IMR-90 (cell line): ENCODE data around the gene PSMB5. TPM values are rescaled to one million over a fixed set of nuclear protein-coding genes. Genes with fewer than 3 reads are reported as not detected.
A peak's percentile ranks its signal among the peaks of the same experiment; 100 is the strongest.

Experiments
- ATAC-seq: fragments of 200-7000 bp; cut with Tn5 transposase; 2 replicates; pipeline ENCODE4 v1.9.1; 2020; ENCODE audit warnings: low read depth, mild to moderate bottlenecking, moderate library complexity
- BruUV-seq: library from RNA; stranded (reverse); fragments of 400-500 nt; replicated peaks from 2 replicates; lab custom pipeline; 2021; lab: Mats Ljungman, UMichigan
- CTCF ChIA-PET: fragments of 300-600 bp; formaldehyde crosslinking; extraction: SDS; loops from one replicate; lab custom pipeline; 2021; ENCODE audit warnings: antibody characterized with exemption; lab: Yijun Ruan, JAX
- POLR2A ChIA-PET: fragments of 300-600 bp; sonication (Branson Sonifier 250); formaldehyde crosslinking; loops from one replicate; lab custom pipeline; 2022; ENCODE audit warnings: antibody characterized with exemption; ENCODE audit not compliant: unreplicated experiment; lab: Charles Lee
- DNase-seq: peaks from one replicate; pipeline ENCODE4 v3.0.0; 2013
- H2AFZ ChIP-seq: replicated peaks from 2 replicates; pipeline ENCODE3; 2013; ENCODE audit warnings: low read length, mild to moderate bottlenecking; ENCODE audit not compliant: poor library complexity
- H2AK5ac ChIP-seq: 2 replicates; pipeline ENCODE4 v1.6.1; 2013; ENCODE audit warnings: low read depth, low read length, inconsistent platforms
- H2AK9ac ChIP-seq: replicated peaks from 2 replicates; pipeline ENCODE3; 2013; ENCODE audit warnings: mild to moderate bottlenecking, low read depth, low read length, moderate library complexity; ENCODE audit not compliant: poor library complexity
- H2BK120ac ChIP-seq: 2 replicates; pipeline ENCODE4 v1.6.1; 2013; ENCODE audit warnings: low read depth, low read length, inconsistent platforms
- H2BK15ac ChIP-seq: 3 replicates; pipeline ENCODE4 v1.6.1; 2013; ENCODE audit warnings: low read depth, low read length, inconsistent platforms
- H2BK20ac ChIP-seq: 2 replicates; pipeline ENCODE4 v1.6.1; 2013; ENCODE audit warnings: low read depth, mild to moderate bottlenecking, inconsistent platforms, low read length, moderate library complexity
- H2BK5ac ChIP-seq: 2 replicates; pipeline ENCODE4 v1.6.1; 2013; ENCODE audit warnings: mild to moderate bottlenecking, low read depth, low read length, inconsistent platforms; ENCODE audit not compliant: poor library complexity, severe bottlenecking
- H3K14ac ChIP-seq: replicated peaks from 2 replicates; pipeline ENCODE4 v1.6.1; 2013; ENCODE audit warnings: low read depth, low read length, inconsistent platforms
- H3K18ac ChIP-seq: 2 replicates; pipeline ENCODE4 v1.6.1; 2013; ENCODE audit warnings: low read depth, low read length, control low read depth
- H3K23ac ChIP-seq: 2 replicates; pipeline ENCODE4 v1.6.1; 2013; ENCODE audit warnings: low read depth, low read length, inconsistent platforms
- H3K27ac ChIP-seq: 2 replicates; pipeline ENCODE4 v1.5.1; 2013; ENCODE audit warnings: mild to moderate bottlenecking, control low read depth, low read length; ENCODE audit not compliant: insufficient read depth
- H3K27me3 ChIP-seq: 2 replicates; pipeline ENCODE4 v1.6.1; 2013; ENCODE audit warnings: low read length; ENCODE audit not compliant: control insufficient read depth, insufficient read depth
- H3K36me3 ChIP-seq: 2 replicates; pipeline ENCODE4 v1.6.1; 2013; ENCODE audit warnings: low read length, mixed read lengths; ENCODE audit not compliant: control insufficient read depth, insufficient read depth
- H3K4ac ChIP-seq: 2 replicates; pipeline ENCODE4 v1.6.1; 2013; ENCODE audit warnings: low read depth, low read length, inconsistent platforms
- H3K4me1 ChIP-seq: 2 replicates; pipeline ENCODE4 v1.6.1; 2013; ENCODE audit warnings: low read length, mixed read lengths; ENCODE audit not compliant: control insufficient read depth, insufficient read depth
- H3K4me2 ChIP-seq: 2 replicates; pipeline ENCODE4 v1.6.1; 2013; ENCODE audit warnings: low read depth, mild to moderate bottlenecking, control low read depth, low read length, moderate library complexity
- H3K4me3 ChIP-seq: 2 replicates; pipeline ENCODE4 v1.5.1; 2013; ENCODE audit warnings: low read depth, mild to moderate bottlenecking, control low read depth, low read length, moderate library complexity; ENCODE audit not compliant: insufficient read depth
- H3K56ac ChIP-seq: 2 replicates; pipeline ENCODE4 v1.6.1; 2013; ENCODE audit warnings: low read length, inconsistent platforms; ENCODE audit not compliant: insufficient read depth; ENCODE audit errors: extremely low read depth
- H3K79me1 ChIP-seq, 2 experiments: 2 replicates each; pipeline ENCODE4 v1.6.1; 2013; ENCODE audit warnings: low read length in 2 of 2, inconsistent platforms in 1 of 2, low read depth in 1 of 2
- H3K9ac ChIP-seq: 2 replicates; pipeline ENCODE4 v1.6.1; 2013; ENCODE audit warnings: low read depth, low read length, control low read depth
- H3K9me1 ChIP-seq: 2 replicates; pipeline ENCODE4 v1.6.1; 2013; ENCODE audit warnings: low read length, inconsistent platforms; ENCODE audit not compliant: insufficient read depth
- H3K9me3 ChIP-seq: 2 replicates; pipeline ENCODE4 v1.6.1; 2013; ENCODE audit warnings: low read length; ENCODE audit not compliant: control insufficient read depth, insufficient read depth
- H4K20me1 ChIP-seq: 2 replicates; pipeline ENCODE4 v1.6.1; 2013; ENCODE audit warnings: low read length, inconsistent platforms; ENCODE audit not compliant: insufficient read depth
- H4K5ac ChIP-seq: 2 replicates; pipeline ENCODE4 v1.6.1; 2013; ENCODE audit warnings: mild to moderate bottlenecking, low read depth, low read length, control low read depth
- H4K8ac ChIP-seq, 2 experiments: 2 replicates each; pipeline ENCODE4 v1.6.1; 2013; ENCODE audit warnings: low read depth in 2 of 2, low read length in 2 of 2, control low read depth in 1 of 2, inconsistent platforms in 1 of 2
- H4K91ac ChIP-seq: 2 replicates; pipeline ENCODE4 v1.6.1; 2013; ENCODE audit warnings: low read depth, low read length, inconsistent platforms; ENCODE audit not compliant: insufficient read depth
- BHLHE40 ChIP-seq: fragments of 150-350 bp; IDR thresholded peaks from 2 replicates; pipeline ENCODE4 v1.6.1; 2016; ENCODE audit warnings: mild to moderate bottlenecking, low read depth, low read length
- MAZ ChIP-seq: IDR thresholded peaks from 2 replicates; pipeline ENCODE4 v1.6.1; 2012; ENCODE audit warnings: low read depth, mild to moderate bottlenecking, low read length, improper control_type of control experiment, moderate library complexity, borderline replicate concordance
- WGBS, 2 experiments: methylation state at CpG; one replicate each; pipeline versions ENCODE4 v1.1.5 to v1.1.7; 2013; ENCODE audit warnings: missing lambda C conversion rate in 2 of 2; ENCODE audit not compliant: insufficient read length in 1 of 2; ENCODE audit errors: extremely low coverage in 2 of 2; 5-methylcytosine and 5-hydroxymethylcytosine counted together
- dilution Hi-C: fragments of 300-500 bp; cut with HindIII; formaldehyde crosslinking; loops from one replicate; pipeline ENCODE4 v1.14.3; 2018; ENCODE audit warnings: low sequenced_read_pairs; ENCODE audit not compliant: unreplicated experiment
- in situ Hi-C: fragments of 300-500 bp; cut with MboI; formaldehyde crosslinking; loops from 3 replicates; pipeline ENCODE4 v1.14.3; 2019; ENCODE audit warnings: low sequenced_read_pairs, inconsistent platforms, mixed read lengths
- intact Hi-C: fragments of 100-400 bp; cut with micrococcal nuclease; formaldehyde crosslinking; loops from 2 replicates; pipeline ENCODE4 v1.10.0; 2022
- polyA plus RNA-seq, 3 experiments: library from polyadenylated mRNA; depleted of rRNA; stranded (reverse); fragments of >200 nt; gene quantifications; 2 replicates each; pipeline ENCODE4 v1.2.3, GENCODE V29; 2012; ENCODE audit warnings: low replicate concordance in 1 of 3
- total RNA-seq: library from RNA; depleted of rRNA; stranded (reverse); fragments of >200 nt; gene quantifications from 2 replicates; pipeline ENCODE4 v1.2.3, GENCODE V29; 2012
- TF ChIP-seq, protein P1 (sequence below): fragments of 150-350 bp; IDR thresholded peaks from 2 replicates; pipeline ENCODE4 v1.6.1; 2017; ENCODE audit warnings: mild to moderate bottlenecking, antibody characterized with exemption, low read length, low read depth
- TF ChIP-seq, protein P2 (sequence below): fragments of 150-350 bp; IDR thresholded peaks from 2 replicates; pipeline ENCODE4 v1.6.1; 2016; ENCODE audit warnings: low read depth, mild to moderate bottlenecking, low read length, moderate library complexity, borderline replicate concordance

The PSMB5 gene
- total and polyA plus RNA-seq, 2 of the 4 experiments (the other 2 are of a cell fraction), result 310 to 321 TPM

GRCh38 chr14:23009939-23010726 is 24.6 kb downstream of the PSMB5 start, which contains the start of gene C14orf93:
Gene C14orf93 (minus strand): TSS chr14:23010143. CDS start chr14:22999023, 11,120 bp downstream.
- peaks cover 0 to 11% of the 10 kb centered on the region in 2 experiments; a peak in 3 of 4 replicates for H3K79me1 ChIP-seq
- peak within 1 kb of the TSS; percentile 27; the same call in 1 of the 2 replicates for H3K27ac ChIP-seq
- CTCF ChIA-PET, result interaction anchor here (0.9 to 2.3 kb wide), 2 partner anchors 15 to 23 kb away, joined by 3 to 9 read pairs; no protein-coding TSS in a partner anchor
- WGBS, 2 experiments, result 30% methylated on average over 8 of the region's 40 CpGs; no CpG with 5 or more reads in 1 of the 2 experiments
- H4K8ac ChIP-seq, result peak within 1 kb of the TSS; percentile 48 to 89
- H3K23ac ChIP-seq, result peak within 1 kb of the TSS; percentile 46; the same call in 1 of the 2 replicates
- no TSS peak for BruUV-seq
- H3K9ac ChIP-seq, result peak within 1 kb of the TSS; percentile 64
- dilution Hi-C loops (no loop called here), in situ Hi-C loops (no loop called here), intact Hi-C loops (no loop called here)
- peak within 1 kb of the TSS; percentile 37; the same call in 1 of the 2 replicates for H3K56ac ChIP-seq
- H3K9me1 ChIP-seq, result peaks cover 3% of the 10 kb centered on the region; the same call in 1 of the 2 replicates
- H2BK5ac ChIP-seq, result peak within 1 kb of the TSS; percentile 28
- H2AK9ac ChIP-seq, result peak within 1 kb of the TSS; percentile 21
- H3K18ac ChIP-seq, result peak within 1 kb of the TSS; percentile 80
- 0 out of 3 replicates have a peak within 1 kb of the TSS, but pooled peaks have one; percentile 0 for H2BK15ac ChIP-seq
- H2AFZ ChIP-seq, result peak within 1 kb of the TSS; percentile 92
- POLR2A ChIA-PET, result no interaction called here
- H4K5ac ChIP-seq, result peak within 1 kb of the TSS; percentile 100
- no peaks in the 10 kb centered on the region for H3K36me3 ChIP-seq
- H2BK120ac ChIP-seq, result peak within 1 kb of the TSS; percentile 44; the same call in 1 of the 2 replicates
- H3K4ac ChIP-seq, result peak within 1 kb of the TSS; percentile 78
- H3K14ac ChIP-seq, result peak within 1 kb of the TSS; percentile 87
- H3K4me1 ChIP-seq, result peaks cover 2% of the 10 kb centered on the region; the same call in 1 of the 2 replicates
- H4K91ac ChIP-seq, result peak within 1 kb of the TSS; percentile 39; the same call in 1 of the 2 replicates
- H3K27me3 ChIP-seq, result no peaks in the 10 kb centered on the region
- DNase-seq, result peak; percentile 48
- peak; percentile 65 for ATAC-seq
- H3K4me3 ChIP-seq, result peak within 1 kb of the TSS; percentile 58
- H3K4me2 ChIP-seq, result peak within 1 kb of the TSS; percentile 97
- TF ChIP-seq, protein P1, sequence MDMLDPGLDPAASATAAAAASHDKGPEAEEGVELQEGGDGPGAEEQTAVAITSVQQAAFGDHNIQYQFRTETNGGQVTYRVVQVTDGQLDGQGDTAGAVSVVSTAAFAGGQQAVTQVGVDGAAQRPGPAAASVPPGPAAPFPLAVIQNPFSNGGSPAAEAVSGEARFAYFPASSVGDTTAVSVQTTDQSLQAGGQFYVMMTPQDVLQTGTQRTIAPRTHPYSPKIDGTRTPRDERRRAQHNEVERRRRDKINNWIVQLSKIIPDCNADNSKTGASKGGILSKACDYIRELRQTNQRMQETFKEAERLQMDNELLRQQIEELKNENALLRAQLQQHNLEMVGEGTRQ, result peak; percentile 13
- TF ChIP-seq, protein P2, sequence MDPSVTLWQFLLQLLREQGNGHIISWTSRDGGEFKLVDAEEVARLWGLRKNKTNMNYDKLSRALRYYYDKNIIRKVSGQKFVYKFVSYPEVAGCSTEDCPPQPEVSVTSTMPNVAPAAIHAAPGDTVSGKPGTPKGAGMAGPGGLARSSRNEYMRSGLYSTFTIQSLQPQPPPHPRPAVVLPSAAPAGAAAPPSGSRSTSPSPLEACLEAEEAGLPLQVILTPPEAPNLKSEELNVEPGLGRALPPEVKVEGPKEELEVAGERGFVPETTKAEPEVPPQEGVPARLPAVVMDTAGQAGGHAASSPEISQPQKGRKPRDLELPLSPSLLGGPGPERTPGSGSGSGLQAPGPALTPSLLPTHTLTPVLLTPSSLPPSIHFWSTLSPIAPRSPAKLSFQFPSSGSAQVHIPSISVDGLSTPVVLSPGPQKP, result no peak
- TF ChIP-seq BHLHE40, result peak; percentile 40; the same call in 1 of the 2 replicates
- peak; percentile 76; the same call in 1 of the 2 replicates for TF ChIP-seq MAZ
- no peak within 1 kb of the TSS; the same call in 1 of the 2 replicates for H2AK5ac ChIP-seq
- H3K9me3 ChIP-seq, result no peaks in the 10 kb centered on the region
- no peaks in the 10 kb centered on the region for H4K20me1 ChIP-seq
- no peak within 1 kb of the TSS for H2BK20ac ChIP-seq
